GM18873 (cell line): ENCODE results near the gene DDRGK1.
"Not testable (repeated sequence)": the region's sequence is repeated elsewhere in the genome, so short reads cannot be mapped to it uniquely, and the experiment has no call there.

Experiments
- ATAC-seq: cut with Tn5 transposase; IDR thresholded peaks from one replicate; pipeline ENCODE4 v1.9.1; 2021; ENCODE audit warnings: mild to moderate bottlenecking, moderate library complexity, moderate number of reproducible peaks; ENCODE audit not compliant: unreplicated experiment, low FRiP score

Gene DDRGK1

DNA sequence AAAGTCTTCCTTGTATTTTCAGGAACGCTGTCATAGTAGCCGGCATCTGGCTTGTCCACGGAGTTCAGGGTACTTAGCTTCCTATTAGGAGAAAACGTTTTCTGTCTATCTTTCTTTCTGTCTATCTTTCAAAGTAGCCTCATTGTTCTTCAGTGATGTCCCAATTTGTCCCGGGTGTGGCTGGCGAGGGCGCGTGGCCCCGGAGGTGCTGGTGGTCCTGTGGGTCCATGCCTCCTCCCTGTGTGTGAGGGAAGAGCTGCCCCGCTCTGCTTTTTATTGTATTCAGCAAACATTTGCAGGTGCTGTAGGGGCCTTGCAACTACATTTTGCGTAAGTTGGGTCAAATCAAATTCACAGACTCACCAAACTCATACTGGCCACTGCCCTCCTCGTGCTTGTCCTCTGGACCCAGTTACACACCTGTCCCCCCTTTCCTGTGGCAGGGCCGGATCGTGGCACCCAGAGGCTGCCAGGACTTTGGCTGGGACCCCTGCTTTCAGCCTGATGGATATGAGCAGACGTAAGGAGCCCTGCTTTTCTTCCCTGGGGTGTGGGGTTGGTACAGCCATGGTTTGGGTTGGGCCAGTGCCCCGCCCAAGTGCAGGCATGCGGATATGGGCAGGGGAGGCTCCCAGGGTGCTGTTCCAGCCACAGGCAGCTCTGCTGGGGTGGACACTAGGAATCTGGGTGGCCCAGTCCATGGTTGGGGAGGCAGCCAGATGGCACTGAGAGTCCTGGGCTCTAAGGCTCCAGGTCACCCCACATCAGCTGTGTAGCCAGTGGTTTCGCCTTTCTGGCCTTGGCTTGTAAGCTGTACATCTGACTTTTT, 17.1 kb upstream of the DDRGK1 start:
- ATAC-seq: no peak

DNA sequence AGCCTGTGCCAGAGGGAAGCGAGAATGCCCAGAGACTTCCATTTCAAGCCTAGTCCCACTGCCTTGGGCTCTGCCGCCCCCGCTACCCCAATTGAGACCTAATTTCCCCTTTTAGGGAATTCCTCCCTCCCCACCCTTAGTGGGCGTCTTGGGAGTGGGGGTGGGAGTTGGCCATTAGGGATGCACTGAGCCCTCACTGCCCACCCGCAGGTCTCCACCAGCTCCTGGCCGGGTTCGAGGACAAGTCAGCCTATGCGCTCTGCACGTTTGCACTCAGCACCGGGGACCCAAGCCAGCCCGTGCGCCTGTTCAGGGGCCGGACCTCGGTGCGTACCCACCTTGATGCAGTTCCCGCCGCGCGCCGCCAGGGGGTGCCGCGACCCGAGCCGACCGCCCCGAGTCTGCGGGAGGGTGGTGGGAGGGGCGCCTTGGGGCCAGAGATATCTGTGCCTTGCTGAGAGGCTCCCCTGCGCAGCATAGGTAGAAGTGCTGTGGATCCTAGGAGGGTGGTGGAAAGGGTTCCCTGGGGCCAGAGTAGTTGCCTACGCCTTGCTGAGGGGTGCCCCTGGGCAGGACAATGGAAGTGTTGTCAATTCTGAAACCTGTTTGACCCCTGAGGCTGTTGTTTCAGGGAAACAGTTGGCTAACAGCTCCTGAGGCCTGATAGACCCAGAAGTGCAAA, 14.0 kb upstream of the DDRGK1 start:
- ATAC-seq: no peak

DNA sequence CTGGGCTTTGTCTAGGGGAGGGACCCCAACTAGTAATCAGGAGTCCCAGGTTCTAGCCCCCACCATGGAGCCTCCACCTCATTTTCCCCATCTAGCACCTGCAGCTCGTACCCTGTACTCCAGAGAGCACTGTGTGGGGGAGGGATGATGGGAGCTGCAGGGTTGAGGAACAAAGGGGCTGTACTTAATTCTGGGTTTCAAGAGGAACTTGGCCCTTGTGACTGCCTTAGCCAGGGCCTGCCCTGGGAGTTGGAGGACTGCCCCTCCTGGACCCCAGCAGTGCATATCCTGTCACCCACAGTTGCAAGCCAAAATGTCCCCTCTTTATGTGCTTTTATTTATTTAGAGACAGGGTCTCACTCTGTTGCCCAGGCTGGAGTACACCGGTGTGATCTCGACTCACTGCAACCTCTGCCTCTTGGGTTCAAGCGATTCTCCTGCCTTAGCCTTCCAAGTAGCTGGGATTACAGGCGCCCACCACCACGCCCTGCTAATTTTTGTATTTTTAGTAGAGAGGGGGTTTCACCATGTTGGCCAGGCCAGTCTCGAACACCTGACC, 11.0 kb upstream of the DDRGK1 start:
- ATAC-seq: not testable (repeated sequence)

DNA sequence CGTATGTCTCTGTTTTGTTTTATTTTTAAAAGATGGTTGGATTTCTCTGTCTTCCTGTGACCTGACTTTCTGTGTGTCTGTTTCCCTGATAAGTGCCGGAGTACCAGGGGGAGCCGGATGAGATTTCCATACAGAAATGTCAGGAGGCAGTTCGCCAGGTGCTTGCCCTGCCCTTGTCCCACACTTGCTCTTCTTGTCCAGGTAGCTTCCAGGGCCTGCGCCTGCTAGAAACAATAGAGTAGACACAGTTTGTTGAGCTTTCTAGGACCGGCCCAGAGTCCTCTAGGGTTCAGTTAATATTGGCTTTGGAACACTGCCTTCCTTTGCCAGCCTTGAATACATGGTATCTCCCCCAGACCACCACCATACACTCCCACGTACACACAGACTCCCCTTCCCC, 8.7 kb upstream of the DDRGK1 start:
- ATAC-seq: no peak

DNA sequence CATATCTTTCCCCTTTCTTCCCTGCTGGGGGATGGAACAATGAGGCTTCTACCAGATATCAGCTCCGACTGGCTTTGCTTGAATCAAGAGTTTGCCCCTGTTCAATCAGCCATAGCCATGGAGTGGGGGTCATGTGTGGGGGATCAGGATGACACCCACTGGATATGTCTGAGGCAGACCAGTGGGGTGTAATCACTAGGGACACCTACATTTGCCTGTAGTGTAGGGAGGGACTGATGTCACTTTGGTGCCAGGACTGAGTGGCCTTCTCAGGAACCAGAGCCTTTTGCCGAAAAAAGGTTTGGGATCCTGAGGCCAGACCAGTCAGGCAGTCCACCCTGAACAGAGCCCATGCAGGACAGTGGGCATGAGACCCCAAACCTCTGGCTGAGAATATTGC, 5.9 kb upstream of the DDRGK1 start:
- ATAC-seq: no peak

DNA sequence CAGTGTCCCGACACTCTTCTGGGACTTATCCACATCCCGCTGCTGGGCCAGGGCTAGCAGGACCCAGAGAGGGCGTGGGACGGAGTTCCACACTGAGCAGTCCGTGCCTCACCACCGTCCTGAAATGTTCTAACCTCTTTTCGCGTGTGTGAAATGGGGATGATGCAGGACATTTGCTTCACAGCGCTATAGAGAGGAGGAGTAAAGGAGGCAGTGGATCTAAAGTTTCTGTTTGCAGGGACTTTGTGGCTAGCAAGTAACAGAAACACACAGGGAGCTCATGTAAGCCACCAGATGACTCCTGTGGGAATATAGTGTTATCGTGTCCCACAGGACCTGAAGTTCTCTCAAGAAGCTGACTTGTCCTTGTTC, 5.5 kb upstream of the DDRGK1 start:
- ATAC-seq: no peak

DNA sequence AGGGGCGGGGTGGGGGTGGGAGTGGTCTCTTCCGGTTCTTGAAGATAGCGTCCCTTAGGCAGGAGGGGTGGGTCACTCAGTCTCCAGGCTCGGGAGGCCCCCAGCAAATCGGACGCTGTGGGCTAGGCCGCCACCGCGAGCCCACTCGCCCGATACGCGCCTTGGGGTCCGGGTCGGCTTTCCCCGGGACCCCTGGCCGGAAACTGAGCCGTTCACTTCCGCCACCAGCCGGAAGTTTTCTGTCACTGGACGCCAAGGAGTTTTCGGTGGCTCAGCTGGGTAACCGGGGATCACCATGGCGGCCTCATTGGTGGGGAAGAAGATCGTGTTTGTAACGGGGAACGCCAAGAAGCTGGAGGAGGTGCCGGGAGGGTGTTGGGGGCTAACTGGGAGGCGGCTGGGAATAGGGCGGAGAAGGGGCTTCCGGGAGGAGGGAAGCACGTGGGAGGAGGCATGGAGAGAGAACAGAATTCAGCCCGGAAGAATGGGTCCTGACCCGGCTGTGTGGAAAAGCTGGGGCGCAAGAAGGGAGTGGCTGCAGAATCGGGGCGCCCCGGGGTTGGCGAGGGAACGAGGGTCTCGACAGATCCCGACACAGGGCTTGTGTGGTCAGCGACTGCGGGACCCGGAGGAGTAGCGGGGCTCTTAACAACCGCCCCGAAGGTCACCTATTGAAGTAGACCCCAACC, 4.9 kb upstream of the DDRGK1 start, which contains the start of gene ITPA:
TSS of gene ITPA (plus strand) at position 242 of the 689 bp plus-strand sequence. CDS start at position 296, 54 bp downstream.
- ATAC-seq: no peak

DNA sequence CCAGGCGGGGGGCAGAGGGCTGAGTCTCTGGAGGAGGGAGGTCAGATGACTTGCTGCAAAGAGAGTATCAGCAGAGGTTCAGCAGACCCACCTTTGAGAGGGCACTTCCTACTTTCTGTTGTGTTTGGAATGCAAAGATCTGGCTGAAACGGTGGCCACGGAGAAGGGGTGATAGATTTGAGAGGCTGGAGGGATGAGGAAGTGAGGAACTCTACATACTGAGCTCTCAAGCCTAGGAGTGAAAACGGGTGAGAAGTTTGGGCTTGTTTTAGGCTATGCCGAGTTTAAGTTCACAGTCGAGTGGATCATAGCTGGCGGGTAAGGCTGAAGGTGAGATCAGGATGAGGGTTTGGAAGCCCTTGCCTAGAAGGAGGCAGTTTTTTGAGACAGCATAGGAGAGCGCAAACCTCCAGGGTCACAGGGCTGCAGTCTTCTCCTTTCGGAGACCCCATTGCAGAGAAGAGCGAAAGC, 4.3 kb upstream of the DDRGK1 start:
- no peak for ATAC-seq

DNA sequence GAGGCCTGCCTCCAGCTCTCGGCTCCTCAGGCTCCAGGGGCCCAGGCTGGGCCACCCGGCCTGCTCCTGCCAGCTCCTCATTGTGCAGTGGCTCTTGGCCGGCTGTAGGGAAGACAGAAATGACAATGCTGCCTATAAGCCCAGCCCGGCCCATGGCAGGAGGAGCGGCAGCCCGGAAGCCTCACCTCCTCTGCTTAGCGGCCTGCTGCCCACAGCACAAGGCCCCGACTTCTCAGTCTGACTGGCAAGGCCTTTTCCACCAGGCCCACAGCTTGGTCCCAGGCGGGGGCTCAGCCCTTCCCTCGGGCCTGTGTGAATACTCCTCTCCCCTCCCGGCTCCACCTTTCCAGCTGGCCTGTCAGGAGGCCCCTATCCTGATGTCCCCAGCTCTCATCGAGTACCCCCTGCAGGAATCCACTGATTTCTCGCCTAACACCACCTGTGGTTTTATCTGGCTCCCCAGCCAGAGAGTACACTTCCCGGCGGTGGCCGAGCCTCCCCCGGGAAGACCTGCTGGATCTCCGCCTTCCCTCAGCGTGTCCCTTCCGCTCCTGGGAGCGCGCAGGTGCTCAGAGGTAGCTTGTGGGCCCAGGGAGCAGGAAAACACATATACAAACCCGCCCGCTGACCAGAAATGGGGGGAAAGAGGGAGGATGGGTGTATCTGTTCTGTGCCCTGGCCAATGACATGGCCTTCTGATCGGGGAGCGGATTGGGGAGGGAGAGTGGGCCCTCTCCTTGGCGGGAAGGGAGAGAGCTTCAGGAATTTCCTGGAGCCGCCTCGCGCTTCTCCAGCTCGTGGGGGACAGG, 963 bp downstream of the DDRGK1 start:
- no peak for ATAC-seq

DNA sequence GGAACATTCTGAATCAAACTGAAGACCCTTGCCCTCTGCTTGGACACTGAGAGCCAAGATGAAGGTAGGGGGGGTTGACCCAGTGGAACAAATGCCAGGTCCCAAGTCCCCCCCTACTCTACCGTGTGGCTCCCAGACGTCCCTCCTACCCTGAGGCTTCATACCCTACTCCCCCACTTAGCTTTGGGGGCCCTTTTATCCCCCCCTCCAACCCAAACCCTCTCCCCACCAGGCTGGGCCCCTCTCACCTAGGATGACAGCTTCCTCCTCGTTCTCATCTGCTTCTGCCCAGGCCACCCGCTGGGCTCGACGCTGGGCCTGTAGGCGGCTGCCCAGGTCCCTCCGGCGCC, 1.5 kb downstream of the DDRGK1 start:
- no peak for ATAC-seq

DNA sequence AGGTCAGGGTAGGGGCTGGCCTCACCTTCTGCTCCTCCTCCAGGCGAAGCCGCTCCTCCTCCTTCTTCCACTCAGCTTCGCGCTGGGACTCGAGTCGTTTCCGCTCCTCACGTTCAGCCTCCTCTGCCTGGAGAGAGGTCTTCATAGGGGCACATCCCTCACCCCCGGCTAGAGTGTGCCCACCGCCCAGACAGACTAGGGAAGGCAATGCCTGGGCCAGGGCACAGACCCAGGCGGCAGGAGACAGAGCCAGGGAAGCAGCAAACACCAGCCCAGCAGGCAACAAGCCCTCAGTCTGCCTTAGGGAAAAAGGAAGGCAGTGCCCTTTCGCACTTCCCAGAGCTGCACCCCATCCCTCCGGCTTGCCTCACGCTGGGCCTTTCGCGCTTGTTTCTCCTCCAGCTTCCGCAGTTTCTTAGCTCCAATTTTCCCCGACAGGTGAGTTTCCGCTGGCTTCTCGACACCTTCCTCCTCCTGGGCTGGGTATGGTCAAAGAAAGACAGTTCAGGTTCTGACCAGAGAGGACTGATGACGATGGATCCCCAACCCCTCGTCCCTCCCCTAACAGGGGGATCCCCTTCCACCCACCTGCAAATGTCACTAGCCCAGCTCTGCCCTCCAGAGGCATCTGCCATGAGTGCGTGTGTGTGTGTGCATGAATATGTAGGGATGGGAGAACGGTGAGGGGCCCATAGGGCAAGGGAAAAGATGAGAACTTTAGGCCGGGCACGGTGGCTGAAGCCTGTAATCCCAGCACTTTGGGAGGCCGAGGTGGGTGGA, 4.3 kb downstream of the DDRGK1 start:
- no peak for ATAC-seq

DNA sequence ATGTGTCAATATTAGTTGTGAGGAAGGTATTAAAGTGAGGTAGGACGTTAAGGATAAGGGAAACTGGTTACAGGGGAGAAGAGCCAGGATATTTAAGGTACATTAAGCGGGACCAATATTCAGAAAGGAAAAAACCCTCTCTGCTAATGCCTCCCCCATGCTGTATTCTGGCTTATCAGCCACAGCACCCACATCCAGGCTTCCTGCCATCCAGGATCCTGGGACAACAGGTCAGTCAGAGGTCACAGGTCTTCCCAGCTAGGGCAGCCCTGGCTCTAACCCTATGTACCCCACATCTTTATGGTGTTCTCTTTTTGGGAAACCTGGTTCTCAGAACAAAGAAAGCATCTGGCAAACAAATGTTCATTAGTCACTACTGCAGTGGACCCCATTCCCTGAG, 5.3 kb downstream of the DDRGK1 start:
- ATAC-seq: no peak

DNA sequence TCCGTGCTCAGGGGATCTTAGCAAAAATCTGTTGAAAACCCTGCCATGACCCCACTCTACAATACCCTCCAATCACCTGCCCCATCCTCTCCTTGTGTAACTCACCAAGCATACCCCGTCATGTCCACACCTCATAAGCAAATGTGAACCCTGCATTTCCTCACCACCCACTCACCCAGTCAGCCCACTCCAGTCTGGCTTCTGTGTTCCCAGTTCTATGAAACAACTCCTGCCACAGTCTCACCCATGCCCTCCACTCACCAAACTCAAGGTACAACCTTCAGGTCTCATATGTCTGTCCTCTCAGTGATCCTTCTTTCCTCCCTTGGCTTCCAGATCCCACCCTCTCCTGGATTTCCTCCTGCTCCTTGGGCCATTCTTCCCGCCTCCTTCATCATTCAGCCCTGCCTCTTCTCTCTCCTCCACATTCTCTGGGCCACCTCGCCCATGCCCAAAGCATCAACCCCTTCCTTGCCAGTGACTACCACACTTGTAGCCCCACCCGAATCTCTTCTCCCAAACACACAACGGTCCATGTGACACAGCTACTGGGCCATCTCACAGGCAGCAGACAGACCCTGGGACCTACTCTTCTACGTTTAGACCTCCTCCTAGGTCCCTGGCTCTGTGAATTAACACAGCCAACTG, 8.8 kb downstream of the DDRGK1 start:
- ATAC-seq: no peak

DNA sequence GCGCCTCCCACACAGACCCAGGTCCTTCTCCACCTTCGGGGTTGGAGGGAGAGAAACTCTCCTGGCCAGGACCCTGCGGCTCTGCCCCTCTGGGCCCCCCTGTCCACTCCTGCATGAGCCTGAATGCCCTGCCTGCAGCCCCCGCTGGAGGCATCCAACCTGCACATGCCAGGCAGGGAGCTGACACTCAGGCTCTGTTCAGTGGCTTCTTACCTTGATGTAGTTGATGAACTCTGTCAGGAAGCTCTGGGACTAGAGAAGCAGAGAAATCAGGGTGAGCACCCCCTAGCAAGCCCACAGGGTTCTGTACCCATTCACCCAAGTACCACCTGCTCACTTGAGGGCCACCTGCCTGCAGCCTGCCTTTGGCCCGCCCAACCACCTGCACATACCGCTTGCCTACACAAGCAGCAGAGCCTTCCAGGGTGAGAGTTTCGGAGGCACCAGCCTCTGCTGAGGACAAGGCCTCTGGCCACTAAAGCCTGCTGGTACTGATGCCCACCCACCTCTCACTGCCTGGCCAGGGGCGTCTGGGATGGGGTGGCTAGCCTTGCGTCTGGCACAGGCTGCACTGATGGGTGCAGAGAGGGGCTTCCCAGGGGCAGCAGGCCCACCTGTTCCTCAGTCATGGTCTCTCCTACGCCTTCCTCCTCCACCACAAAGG, 9.7 kb downstream of the DDRGK1 start:
- ATAC-seq: no peak

DNA sequence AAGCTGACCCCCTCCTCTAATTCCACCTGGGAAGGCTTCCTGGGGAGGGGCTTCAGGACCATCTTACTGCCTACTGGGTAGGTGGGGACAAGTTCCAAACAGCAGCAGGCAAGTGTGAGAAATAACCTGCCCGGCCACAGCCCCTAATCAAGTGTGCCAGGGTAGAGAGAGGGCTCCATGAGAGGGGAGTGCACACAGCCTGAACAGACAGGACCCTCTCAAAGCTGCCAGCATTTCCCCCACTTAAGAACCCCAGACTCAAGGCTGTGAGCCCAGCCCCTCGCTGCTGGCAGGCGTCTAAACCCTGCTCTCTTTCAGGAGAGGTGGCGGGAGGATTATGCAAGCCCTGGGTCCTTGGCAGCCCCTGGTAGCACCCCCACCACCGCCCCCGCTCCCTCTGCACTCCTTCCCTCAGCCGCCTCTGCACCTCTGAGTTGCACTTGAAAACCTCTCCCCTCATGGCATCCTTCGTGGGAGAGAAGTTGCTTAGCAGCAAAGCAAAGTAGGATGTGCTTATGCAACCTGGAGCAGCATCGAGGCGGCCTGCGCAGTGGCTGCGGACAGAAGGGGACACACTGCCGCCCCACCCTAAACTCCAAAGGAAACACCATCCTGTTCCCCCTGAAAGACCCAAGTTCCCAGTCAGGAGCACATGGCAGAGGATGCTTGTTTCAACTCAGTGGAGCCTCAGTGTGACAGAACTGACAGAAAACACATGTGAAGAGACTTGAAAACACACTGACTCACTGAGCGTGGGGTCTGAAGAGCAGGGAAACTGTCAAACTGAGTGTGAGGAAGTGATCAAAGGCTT, 10.5 kb downstream of the DDRGK1 start:
- ATAC-seq: no peak

DNA sequence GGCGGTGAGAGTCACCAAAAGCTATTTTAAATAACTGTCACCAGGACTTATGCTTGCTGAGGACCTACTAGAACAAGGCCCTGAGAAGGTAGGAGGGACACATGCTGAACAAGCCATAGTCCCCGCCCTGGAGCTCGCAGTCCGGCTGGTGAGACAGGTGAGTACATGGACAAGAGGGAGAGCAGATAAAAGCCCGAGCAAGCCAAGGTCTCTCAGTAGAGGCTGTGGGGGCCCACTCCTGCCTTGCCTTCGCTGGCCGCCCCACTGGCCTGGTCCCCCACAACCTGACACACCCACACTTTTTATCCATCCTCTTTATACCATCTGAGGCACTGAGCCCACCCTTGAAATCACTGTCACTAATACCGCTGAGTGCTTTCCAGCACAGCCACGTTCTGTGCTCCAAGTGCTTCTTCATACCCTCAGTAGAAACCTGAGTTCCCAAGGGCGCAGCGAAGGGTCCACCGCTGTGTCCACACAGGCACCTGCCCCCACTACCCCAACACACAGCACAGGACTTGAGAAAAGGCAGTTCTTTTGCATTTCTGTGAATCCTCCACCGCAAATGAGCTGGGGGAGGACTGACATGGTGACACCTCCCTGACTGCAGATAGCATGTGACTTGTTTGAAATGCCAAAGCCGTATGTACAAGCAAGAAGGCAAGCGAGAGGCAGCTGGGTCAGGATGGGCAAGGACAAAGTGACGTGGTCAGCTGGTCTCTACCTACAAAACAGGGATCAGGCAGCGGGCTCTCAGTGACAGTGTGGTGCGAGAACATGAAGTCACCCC, 12.1 kb downstream of the DDRGK1 start:
- no peak for ATAC-seq

DNA sequence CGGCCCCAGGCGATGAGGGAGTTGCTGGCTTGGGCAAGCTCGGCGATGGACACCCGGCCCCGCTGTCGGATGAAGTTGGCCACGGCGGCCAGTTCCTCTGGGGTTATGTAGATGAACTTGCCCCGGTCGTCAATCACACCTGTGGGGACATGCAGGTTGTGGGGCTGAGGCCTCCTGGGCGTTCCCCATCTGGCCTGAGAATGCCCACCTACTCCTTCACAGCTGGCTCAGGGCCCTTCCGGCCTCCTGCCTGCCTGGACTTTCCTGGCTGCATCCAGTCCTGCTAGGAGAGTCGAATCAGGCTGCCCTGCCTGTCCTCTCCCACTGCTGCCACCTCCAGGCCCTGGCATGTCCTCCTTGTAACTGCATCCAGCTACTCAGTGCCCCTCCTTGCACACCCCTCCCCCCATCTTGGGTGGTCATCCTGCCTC, 13.8 kb downstream of the DDRGK1 start:
- ATAC-seq: no peak
